GM21447 (cell line): ENCODE data around the gene EYA3.

Source experiments
- ATAC-seq: cut with Tn5 transposase; IDR thresholded peaks from one replicate; pipeline ENCODE4 v1.9.1; 2021; ENCODE audit not compliant: unreplicated experiment

EYA3 gene

DNA sequence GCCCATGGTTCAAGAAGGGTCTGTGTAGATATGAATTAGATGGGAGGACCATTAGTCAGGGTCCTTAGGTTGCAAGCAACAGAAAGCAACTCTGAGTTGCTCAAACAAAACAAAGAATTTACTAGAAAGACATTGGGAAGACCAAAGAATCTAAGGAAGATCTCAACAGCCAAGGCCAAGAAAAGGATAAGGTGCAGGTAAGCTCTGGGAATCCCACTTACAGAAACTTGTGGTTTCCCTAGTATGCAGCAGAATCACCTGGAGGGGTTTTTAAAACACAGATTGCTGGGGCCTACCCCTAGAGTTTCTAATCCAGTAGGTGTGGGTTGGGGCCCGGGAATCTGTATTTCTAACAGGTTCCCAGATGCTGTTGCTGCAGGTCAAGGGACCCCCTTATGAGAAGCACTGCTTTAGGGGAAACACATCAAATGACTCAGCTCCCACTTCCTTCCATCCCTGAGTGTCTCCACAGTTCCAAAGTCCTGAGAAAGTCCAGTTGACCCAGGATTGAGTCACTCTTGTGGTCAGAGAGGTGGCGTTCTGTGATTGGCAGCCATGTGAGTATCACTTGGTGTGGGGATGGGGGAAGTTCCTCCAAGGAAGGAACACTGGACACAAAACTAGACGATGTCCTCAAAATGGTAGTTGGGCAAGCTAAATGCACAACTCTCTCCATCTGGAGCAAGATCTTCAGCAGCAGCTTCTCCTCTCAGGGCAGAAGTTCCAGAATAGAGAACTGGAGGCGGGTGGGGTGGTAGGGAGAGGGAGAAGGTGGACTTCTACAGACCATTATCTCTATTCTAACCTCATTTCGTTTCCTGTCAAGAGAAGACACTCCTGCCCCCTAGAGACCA lies 24.2 kb upstream of the EYA3 start:
- ATAC-seq, result no peak

- no peak for ATAC-seq
Measured at GRCh38 chr1:28111157-28111556, 22.7 kb upstream of the EYA3 start.

DNA sequence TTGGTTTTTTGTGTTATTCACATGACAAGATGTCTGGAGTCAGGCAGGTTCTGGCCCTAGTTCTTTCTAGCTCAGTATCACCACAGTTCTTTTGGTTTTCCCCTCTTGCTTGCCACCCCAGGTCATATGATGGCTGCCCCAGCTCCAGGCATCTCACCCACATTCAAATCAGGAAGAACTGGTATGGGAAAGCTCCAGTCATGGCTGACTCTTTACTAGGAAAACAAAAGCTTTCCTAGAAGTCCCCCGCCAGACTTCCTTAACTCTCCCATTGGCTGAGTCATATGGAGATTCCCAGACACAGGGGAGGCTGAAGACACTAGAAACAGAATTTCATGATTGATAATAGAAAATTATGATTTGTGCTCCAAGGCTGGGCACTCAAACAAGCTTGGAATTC lies 22.1 kb upstream of the EYA3 start:
- ATAC-seq, result no peak

DNA sequence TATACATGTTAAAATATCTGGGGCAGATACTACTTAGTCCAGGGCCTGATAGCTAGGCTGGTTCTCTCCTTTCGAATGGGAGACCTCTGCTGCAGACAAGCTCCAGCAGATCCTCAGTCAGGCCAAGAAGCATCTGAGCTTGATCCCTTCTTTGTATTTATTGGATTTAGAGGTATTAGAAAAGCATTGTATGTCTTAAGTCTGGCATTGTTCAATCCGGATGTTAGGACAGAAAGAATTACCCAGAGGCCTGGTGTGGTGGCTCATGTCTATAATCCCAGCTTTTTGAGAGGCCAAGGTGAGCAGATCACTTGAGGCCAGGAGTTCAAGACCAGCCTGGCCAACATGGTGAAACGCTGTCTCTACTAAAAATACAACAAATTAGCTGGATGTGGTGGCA lies 21.2 kb upstream of the EYA3 start:
- no peak for ATAC-seq

- ATAC-seq, result no peak
Measured at GRCh38 chr1:28108001-28108400, 19.6 kb upstream of the EYA3 start.

GRCh38 chr1:28104866-28105467 lies 16.6 kb upstream of the EYA3 start:
- no peak for ATAC-seq

GRCh38 chr1:28102189-28102588 lies 13.8 kb upstream of the EYA3 start:
- no peak for ATAC-seq

DNA sequence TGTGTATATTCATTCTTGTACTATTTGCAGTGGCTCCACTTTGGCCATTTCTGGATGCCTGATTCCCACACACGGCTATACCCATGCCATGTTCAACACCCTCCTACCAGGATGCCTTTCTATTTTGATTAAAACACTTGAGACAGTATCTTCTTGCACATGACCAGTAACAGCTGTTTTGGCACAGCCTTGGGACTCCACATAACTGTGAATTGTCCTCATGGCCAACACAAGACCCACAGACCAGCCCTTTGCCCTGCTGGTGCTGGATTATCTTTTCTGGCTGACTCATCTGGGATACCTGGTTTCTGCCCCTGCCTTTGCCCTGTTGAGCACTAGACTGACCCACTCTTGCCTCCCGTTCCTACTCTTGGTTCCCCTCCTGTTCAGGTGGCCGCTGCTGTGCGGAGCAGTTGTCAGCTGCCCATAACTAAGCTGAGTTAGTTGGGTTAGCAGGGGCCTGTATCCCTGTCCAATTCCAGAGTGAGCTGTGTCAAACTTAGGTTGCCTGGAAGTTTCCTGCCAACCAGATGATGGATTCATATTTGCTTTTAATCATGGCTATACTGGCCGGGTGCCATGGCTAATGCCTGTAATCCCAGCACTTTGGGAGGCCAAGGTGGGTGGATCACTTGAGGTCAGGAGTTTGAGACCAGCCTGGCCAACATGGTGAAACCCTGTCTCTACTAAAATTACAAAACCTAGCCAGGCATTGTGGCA lies 10.8 kb upstream of the EYA3 start:
- no peak for ATAC-seq

- no peak for ATAC-seq
Measured at GRCh38 chr1:28097100-28097472, 8.7 kb upstream of the EYA3 start.

DNA sequence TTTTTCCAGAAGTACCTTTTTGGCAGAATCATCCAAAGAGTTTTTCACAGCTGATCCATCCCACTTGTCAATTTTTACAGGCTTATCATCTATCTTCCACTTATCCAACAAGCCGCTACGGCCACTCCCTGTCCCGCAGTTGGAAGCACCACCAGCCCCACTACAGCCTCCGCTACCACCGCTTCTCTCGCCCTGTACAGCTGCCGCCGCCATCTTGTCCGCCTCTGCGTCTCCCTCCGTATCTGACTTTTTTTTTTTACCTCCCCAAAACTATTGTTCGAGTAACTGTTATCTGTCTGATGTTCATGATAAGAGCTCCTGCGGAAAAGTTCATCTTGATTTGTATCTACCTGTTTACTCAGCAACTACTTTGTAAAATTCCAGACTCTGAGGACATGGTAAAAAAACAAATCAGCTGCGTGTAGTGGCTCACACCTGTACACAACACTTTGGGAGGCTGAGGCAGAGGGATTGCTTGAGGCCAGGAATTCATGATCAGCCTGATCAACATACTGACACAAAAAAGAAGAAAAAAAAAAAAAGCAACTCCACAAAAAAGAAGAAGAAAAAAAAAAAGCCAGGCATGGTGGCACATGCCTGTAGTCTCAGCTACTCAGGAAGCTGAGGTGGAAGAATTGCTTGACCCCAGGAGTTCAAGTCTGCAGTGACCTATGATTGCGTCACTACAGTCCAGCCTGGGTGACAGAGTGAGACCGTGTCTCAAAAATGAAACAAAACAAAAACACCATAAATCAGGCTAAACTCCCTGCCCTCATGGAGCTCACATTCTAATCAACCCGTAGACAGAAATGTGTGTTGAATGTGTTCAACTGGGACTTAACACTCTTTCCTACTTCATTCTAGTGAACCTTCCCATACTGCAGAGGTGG lies 8.0 kb upstream of the EYA3 start:
- ATAC-seq, result no peak

GRCh38 chr1:28091043-28091781 lies 2.8 kb upstream of the EYA3 start:
- no peak for ATAC-seq

- ATAC-seq, result peak; percentile 8
Measured at GRCh38 chr1:28087614-28088167, 719 bp downstream of the EYA3 start.

GRCh38 chr1:28086651-28087050 lies 1.8 kb downstream of the EYA3 start:
- ATAC-seq, result no peak

- ATAC-seq, result no peak
Measured at GRCh38 chr1:28085129-28085528, 3.3 kb downstream of the EYA3 start.

DNA sequence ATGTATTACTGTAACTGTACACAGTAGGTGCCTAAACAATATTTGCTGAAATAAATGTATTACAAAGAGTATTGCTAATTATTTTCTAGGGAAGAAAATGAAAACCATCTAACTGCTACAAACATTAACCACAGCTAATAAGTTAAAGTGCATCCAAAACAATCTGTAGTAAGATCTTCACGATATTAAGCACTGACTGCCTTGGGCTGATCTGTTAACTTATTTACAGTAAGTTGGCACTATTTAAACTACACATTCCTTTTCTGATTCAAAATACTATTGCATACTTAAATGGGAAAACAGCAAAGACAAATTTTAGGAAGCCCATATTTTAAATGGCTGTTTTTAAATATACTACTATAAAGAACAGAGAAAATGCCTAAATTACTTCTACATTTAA lies 4.5 kb downstream of the EYA3 start:
- ATAC-seq, result no peak

- ATAC-seq, result no peak
Measured at GRCh38 chr1:28078680-28079626, 9.5 kb downstream of the EYA3 start.

GRCh38 chr1:28078262-28078661 lies 10.1 kb downstream of the EYA3 start:
- ATAC-seq, result no peak

DNA sequence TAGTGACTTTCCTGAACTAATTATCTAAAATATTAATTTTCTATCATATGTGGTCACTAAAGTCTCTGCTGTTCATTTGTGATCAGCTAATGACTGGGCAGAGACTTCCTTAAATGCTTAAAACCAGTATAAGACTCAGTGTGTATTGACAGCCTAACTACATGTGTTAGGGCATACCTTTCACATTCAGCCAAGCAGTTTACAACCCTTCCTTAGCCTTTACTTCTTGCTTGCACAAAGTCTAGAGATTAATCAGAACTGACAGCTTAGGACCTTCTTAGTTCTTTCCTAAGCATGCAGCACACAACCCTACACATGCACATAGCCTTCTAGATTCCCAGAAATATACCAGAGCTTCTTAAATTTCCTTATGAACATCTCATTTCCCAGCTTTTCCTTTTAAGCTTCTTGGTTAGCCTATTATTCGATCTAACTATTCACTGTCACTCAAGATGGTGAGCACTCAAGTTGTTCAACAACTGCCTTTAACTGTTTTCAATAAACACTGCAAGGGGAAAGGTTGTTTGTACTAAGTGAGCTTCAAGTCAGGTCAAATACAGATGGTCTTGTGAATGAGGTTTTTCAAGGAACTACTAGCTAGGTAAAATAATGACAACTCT lies 13.4 kb downstream of the EYA3 start:
- ATAC-seq, result no peak

GRCh38 chr1:28073867-28074266 lies 14.5 kb downstream of the EYA3 start:
- ATAC-seq, result no peak
